Stimulated activated naive CD8-positive, alpha-beta T cell treated with anti-CD3 and anti-CD28 coated beads, Interleukin-15, amount 100 ng/mL, for 72 hours (primary cell): ENCODE data around the gene ANO9.
"Not testable (repeated sequence)": the region's sequence is repeated elsewhere in the genome, so short reads cannot be mapped to it uniquely, and the experiment has no call there.

Experiments
- ATAC-seq: fragments of 150-1000 bp; cut with Tn5 transposase; 2 replicates; pipeline ENCODE4 v1.10.0; 2021; ENCODE audit warnings: mild to moderate bottlenecking, moderate library complexity
- DNase-seq, 2 donors: peaks; one replicate each; pipeline ENCODE4 v3.0.0; 2021 to 2022
- H3K27ac Mint-ChIP-seq, 2 donors: one replicate each; pipeline ENCODE4 v1.8.0; 2022; ENCODE audit warnings: mild to moderate bottlenecking in 2 of 2, mixed read lengths in 2 of 2, moderate library complexity in 2 of 2
- H3K27me3 Mint-ChIP-seq: one replicate; pipeline ENCODE4 v1.8.0; 2022; ENCODE audit warnings: mixed read lengths
- H3K4me1 Mint-ChIP-seq: one replicate; pipeline ENCODE4 v1.8.0; 2022; ENCODE audit warnings: mild to moderate bottlenecking, mixed read lengths
- H3K4me3 Mint-ChIP-seq, 2 donors: one replicate each; pipeline ENCODE4 v1.8.0; 2022; ENCODE audit warnings: mild to moderate bottlenecking in 2 of 2, mixed read lengths in 2 of 2, moderate library complexity in 1 of 2
- H3K9me3 Mint-ChIP-seq, 2 donors: one replicate each; pipeline ENCODE4 v1.8.0; 2022; ENCODE audit warnings: mixed read lengths in 2 of 2

ANO9 gene

DNA sequence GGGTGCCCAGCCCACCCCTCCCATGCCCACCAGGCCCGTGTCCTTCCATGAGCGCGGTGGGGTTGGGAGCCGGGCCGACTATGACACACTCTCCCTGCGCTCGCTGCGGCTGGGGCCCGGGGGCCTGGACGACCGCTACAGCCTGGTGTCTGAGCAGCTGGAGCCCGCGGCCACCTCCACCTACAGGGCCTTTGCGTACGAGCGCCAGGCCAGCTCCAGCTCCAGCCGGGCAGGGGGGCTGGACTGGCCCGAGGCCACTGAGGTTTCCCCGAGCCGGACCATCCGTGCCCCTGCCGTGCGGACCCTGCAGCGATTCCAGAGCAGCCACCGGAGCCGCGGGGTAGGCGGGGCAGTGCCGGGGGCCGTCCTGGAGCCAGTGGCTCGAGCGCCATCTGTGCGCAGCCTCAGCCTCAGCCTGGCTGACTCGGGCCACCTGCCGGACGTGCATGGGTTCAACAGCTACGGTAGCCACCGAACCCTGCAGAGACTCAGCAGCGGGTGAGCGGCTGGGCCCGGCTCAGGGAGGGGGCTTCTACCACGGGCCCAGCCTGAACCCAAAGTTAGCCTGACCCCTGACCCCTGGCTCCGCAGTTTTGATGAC lies 44.8 kb downstream of the ANO9 start:
- peak; percentile 65 to 66 for DNase-seq
- Mint-ChIP-seq H3K27ac (no peak overlapping the region), H3K9me3 (peaks cover 4 to 12% of the 10 kb centered on the region in 2 donors), H3K27me3 (no peaks in the 10 kb centered on the region), H3K4me3 (peak overlapping the region; percentile 53 to 76), H3K4me1 (peaks cover 23% of the 10 kb centered on the region)
- ATAC-seq: peak; percentile 78

DNA sequence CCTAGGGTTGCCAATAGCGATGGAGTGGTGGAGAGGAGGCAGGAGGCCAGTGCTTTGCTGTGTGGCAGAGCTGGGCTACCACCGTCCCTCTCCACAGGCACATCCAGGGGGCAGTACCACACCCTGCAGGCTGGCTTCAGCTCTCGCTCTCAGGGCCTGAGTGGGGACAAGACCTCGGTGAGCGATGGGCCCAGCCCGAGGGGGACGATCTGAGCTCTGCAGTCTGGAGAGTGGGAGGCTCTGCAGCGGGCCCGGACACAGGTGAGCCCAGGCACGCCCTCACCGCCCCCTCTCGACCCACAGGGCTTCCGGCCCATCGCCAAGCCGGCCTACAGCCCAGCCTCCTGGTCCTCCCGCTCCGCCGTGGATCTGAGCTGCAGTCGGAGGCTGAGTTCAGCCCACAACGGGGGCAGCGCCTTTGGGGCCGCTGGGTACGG lies 45.3 kb downstream of the ANO9 start:
- ATAC-seq (peak; percentile 53), DNase-seq (peak in 1 of 2 donors; percentile 45)
- peak overlapping the region; percentile 53 to 76 for H3K4me3 Mint-ChIP-seq
- no peaks in the 10 kb centered on the region for H3K27me3 Mint-ChIP-seq
- H3K4me1 Mint-ChIP-seq: peaks cover 23% of the 10 kb centered on the region
- H3K9me3 Mint-ChIP-seq: peaks cover 4 to 12% of the 10 kb centered on the region in 2 donors
- H3K27ac Mint-ChIP-seq: peak overlapping the region in 1 of 2 donors; percentile 54

DNA sequence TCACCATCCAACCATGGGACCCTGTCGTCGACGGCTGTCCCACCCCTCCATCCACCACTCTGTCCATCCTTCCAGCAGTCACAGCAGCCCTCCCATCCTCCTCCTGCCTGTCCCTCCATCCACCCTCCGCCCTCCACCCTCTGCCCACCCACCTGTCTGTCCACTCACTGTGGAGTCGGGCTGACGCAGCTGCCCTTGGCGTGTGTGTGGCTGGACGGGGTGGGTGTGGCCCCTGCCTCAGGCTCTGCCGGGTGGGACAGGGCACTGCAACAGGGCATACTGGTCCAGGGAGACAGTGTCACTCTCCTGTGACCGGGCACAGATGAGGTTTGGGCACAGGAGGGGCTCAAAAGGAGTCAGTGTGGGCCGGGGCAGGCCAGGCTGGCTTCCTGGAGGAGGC lies 45.9 kb downstream of the ANO9 start:
- Mint-ChIP-seq H3K27ac (no peak overlapping the region), H3K9me3 (peaks cover 4 to 12% of the 10 kb centered on the region in 2 donors), H3K4me3 (peak overlapping the region in 1 of 2 donors; percentile 76), H3K4me1 (peaks cover 23% of the 10 kb centered on the region), H3K27me3 (no peaks in the 10 kb centered on the region)
- DNase-seq: no peak
- no peak for ATAC-seq

DNA sequence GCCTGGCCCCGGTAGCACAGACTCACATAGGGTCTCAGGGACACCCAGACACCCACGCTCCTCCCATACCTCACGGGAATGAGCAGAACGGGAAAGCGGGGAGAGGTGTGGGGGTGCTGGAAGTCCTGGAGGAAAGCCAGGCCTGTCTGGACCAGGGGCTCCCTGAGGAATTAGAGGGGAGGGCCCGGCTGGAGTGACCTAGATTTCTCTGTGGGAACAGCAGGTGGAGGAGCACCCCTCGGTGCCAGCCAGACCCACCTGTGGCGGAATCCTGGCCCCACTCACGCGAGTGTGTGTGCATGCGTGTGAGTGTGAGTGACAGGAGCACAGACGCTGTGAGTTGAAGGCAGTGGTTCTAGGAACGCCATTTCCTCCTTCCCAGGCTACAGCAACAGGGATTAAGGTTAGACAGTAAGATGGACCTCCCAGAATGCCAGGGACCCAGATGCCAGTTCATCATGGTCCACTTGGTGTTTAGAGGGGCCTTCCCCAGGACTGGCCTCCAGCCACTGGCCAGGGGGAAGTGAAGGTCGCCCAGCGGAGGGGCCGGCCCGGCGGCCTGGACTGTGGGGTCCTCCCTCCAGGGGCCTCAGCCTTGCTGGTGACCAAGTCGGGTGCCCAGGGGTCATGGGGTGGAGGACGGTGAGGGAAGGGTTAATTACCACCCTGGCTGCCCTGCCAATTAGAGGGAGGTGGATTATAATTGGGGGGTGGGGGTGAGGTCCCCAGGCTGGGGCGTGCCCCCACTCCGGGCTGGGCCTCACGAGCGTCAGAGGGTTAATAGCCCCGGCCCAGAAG lies 46.8 kb downstream of the ANO9 start:
- H3K27ac Mint-ChIP-seq: no peak overlapping the region
- DNase-seq: no peak
- peaks cover 4 to 12% of the 10 kb centered on the region in 2 donors for H3K9me3 Mint-ChIP-seq
- no peaks in the 10 kb centered on the region for H3K27me3 Mint-ChIP-seq
- no peak for ATAC-seq
- peaks cover 23% of the 10 kb centered on the region for H3K4me1 Mint-ChIP-seq
- H3K4me3 Mint-ChIP-seq: no peak overlapping the region

DNA sequence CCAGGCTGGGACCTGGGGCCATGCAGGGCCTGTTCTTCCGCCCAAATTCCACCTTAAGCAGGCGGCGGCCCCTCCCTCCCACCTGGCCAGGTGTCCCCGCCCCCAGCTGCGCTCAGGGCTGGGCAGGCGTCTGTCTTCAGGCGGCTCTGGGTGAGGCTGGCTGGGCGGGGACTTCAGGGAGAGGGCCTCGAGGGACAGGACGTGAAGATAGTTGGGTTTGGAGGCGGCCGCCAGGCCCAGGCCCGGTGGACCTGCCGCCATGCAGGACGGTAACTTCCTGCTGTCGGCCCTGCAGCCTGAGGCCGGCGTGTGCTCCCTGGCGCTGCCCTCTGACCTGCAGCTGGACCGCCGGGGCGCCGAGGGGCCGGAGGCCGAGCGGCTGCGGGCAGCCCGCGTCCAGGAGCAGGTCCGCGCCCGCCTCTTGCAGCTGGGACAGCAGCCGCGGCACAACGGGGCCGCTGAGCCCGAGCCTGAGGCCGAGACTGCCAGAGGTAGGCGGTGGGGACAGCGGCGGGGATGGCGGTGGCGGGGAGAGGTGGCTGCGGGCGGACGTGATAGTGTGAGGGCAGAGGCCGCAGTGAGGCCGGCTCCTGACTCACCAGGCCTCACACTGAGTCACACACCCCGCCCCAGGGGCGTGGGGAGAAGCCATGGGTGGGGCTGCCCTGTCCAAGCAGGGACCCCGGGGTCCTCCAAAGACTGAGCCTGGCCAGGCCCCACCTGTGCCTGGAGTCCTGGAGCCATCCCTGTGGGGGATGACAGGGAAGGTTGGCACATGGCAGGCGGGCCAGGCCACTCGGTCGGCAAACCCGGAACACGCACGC lies 47.6 kb downstream of the ANO9 start, which contains the start of gene PKP3:
TSS of gene PKP3 (plus strand) at position 176 of the 824 bp plus-strand sequence. CDS start at position 260, 84 bp downstream.
- DNase-seq (no peak), ATAC-seq (no peak)
- H3K27ac Mint-ChIP-seq: no peak within 1 kb of the TSS
- H3K9me3 Mint-ChIP-seq: peaks cover 4 to 7% of the 10 kb centered on the region in 2 donors
- H3K4me1 Mint-ChIP-seq: peaks cover 18% of the 10 kb centered on the region
- no peaks in the 10 kb centered on the region for H3K27me3 Mint-ChIP-seq
- H3K4me3 Mint-ChIP-seq: no peak within 1 kb of the TSS

DNA sequence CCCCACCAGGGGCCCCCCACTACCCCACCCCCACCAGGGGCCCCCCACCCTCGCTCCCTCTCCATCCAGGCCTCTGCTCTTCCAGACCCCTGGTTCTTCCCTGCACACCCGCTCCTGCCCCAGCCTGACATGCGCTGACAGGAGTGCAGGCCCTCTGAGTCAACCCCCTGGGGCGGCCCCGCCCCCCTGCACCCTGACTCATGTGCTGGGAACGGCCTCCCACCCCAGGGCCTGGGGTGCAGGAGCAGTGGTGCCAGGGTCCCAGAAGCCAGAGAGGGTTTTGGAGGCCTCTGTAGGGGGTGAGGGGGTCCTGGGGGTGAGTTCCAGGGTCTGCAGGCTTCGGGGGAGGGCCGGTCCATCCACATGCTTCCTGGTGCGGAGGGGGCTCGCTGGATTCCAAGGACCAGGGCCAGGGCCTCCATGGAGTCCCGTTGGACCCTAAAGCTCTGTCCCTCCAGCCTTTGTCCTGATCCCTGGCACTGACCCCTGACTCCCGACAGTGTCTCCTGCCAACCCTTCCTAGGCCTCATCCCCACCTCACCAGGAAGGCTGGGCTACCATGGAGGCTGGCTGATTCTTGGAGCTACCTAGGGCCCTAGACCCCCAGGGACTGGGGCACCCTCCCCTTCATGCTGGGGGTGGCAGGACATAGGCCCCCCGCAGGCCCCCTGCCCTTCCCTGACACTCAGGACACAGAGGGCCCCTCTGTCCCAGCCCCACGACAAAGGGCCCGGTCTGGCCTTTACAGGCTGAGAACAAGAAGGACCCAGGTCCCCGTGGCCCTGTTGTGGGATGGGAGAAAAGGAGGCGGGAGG lies 48.4 kb downstream of the ANO9 start:
- Mint-ChIP-seq H3K27me3 (no peaks in the 10 kb centered on the region), H3K4me3 (no peak overlapping the region), H3K4me1 (peaks cover 18% of the 10 kb centered on the region), H3K9me3 (peaks cover 0 to under 1% of the 10 kb centered on the region in 2 donors), H3K27ac (no peak overlapping the region)
- no peak for DNase-seq
- ATAC-seq: no peak

DNA sequence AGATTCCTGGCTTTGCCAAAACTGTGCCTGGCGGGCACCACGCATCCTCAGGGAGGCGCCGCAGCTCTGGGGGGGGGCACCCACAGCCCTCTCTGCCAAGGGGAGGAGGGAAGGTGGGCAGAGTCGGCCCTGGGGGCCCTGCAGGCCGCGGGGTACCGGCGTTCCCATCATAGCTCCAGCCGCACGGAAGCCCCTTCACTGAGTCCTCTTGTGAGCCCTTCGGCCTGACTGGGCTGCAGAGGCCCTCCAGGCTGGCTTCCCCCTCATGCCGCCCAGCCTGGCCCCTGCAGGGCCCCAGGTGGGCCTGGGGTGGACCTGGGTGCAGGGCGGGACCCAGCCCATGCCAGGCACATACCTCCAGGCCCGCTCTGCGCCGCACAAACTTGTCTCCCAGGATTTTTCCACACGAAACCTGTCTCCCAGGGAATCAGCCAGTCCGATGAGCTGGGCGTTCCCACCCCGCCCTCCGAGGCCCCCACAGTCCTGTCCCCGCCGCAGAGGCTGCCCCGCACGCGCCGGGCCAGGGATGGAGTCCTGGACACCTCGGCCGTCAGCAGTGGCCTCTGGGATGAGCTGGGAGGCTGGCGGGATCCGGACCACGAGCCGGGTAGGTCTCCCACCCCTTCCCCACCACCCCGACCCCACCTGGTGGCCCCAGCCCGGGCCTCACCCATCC lies 49.6 kb downstream of the ANO9 start:
- Mint-ChIP-seq H3K4me1 (peaks cover 12% of the 10 kb centered on the region), H3K27ac (no peak overlapping the region), H3K4me3 (no peak overlapping the region), H3K9me3 (peaks cover 6 to 9% of the 10 kb centered on the region in 2 donors), H3K27me3 (no peaks in the 10 kb centered on the region)
- ATAC-seq: no peak
- no peak for DNase-seq

- Mint-ChIP-seq H3K4me3 (no peak overlapping the region), H3K9me3 (peaks cover 10 to 16% of the 10 kb centered on the region in 2 donors), H3K4me1 (peaks cover 4% of the 10 kb centered on the region), H3K27ac (no peak overlapping the region), H3K27me3 (no peaks in the 10 kb centered on the region)
- ATAC-seq (no peak), DNase-seq (no peak)
Measured at GRCh38 chr11:391117-392017, 50.4 kb downstream of the ANO9 start.

- no peak overlapping the region for H3K4me3 Mint-ChIP-seq
- peaks cover 10 to 16% of the 10 kb centered on the region in 2 donors for H3K9me3 Mint-ChIP-seq
- DNase-seq (no peak), ATAC-seq (no peak)
- H3K27me3 Mint-ChIP-seq: no peaks in the 10 kb centered on the region
- H3K27ac Mint-ChIP-seq: no peak overlapping the region
- no peaks in the 10 kb centered on the region for H3K4me1 Mint-ChIP-seq
Measured at GRCh38 chr11:390175-390574, 51.6 kb downstream of the ANO9 start.

GRCh38 chr11:389369-389768 lies 52.4 kb downstream of the ANO9 start:
- not testable (repeated sequence) for ATAC-seq, H3K4me1 Mint-ChIP-seq, H3K4me3 Mint-ChIP-seq, H3K27ac Mint-ChIP-seq, H3K27me3 Mint-ChIP-seq, DNase-seq
- peaks cover 10 to 16% of the 10 kb centered on the region in 2 donors for H3K9me3 Mint-ChIP-seq

- H3K4me3 Mint-ChIP-seq: no peak overlapping the region
- ATAC-seq: no peak
- peaks cover 10 to 16% of the 10 kb centered on the region in 2 donors for H3K9me3 Mint-ChIP-seq
- H3K4me1 Mint-ChIP-seq: peaks cover 6% of the 10 kb centered on the region
- H3K27me3 Mint-ChIP-seq: peaks cover 2% of the 10 kb centered on the region
- DNase-seq: no peak
- no peak overlapping the region for H3K27ac Mint-ChIP-seq
Measured at GRCh38 chr11:387193-387793, 54.5 kb downstream of the ANO9 start.

GRCh38 chr11:386483-386882 lies 55.3 kb downstream of the ANO9 start:
- H3K4me3 Mint-ChIP-seq: no peak overlapping the region
- H3K27ac Mint-ChIP-seq: no peak overlapping the region
- peaks cover 7% of the 10 kb centered on the region for H3K27me3 Mint-ChIP-seq
- no peak for DNase-seq
- no peak for ATAC-seq
- H3K9me3 Mint-ChIP-seq: peaks cover 10 to 16% of the 10 kb centered on the region in 2 donors
- H3K4me1 Mint-ChIP-seq: peaks cover 12% of the 10 kb centered on the region

GRCh38 chr11:385594-386351 lies 56.0 kb downstream of the ANO9 start:
- H3K27ac Mint-ChIP-seq: no peak overlapping the region
- peaks cover 10 to 16% of the 10 kb centered on the region in 2 donors for H3K9me3 Mint-ChIP-seq
- H3K4me3 Mint-ChIP-seq: no peak overlapping the region
- ATAC-seq: no peak
- DNase-seq: no peak
- H3K4me1 Mint-ChIP-seq: peaks cover 12% of the 10 kb centered on the region
- H3K27me3 Mint-ChIP-seq: peaks cover 7% of the 10 kb centered on the region
